ENCODE data around the gene SLC50A1.

The SLC50A1 gene

DNA sequence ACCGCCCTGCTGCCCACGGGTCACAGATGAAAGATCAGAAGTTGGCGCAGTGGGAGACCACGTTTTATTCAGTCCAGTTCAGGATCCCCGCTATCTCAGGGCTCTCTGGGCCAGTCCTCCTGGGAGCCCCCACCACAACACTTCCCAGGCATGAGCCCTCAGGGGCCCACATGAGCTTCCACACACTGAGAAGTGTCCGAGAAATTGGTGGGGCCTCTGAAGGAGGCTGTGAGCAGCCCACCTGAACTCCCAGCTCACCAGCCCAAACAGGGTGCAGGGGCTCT is 50.1 kb downstream of the SLC50A1 start:
- no peak for DNase-seq

DNA sequence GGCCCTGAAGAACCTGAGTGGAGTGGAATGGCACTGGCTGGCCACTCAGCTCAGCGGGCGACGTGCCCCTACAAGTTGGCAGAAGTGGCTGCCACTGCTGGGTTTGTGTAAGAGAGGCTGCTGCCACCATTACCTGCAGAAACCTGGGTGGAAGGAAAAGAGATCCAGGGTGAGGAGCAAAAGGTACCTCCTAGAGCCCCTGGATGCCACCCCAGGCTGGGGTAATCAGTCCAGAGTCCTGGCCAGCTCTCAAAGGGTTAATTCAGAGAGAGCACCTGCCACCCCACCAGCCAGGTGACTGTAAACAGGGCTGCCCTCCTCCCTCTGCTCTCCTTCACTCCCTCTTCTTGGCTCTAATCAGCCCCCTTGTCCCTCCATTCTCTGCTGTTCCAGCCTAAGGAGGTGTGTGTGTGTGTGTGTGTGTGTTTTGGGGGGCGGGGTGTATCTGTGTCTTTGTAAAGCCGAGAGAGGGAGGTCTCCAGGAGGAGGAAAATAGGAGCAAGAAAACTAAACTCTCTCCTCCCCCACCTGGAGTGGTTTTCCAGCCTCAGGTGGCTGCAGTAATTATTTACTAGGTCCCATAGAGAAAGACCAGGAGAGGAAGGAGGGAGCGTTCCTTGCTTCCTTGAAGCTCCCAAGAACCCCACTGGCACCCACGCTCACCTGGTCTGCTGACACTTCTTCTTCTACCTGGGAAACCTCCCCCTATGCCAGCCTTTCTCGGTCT is 50.6 kb downstream of the SLC50A1 start:
- DNase-seq = peak; percentile 57

DNA sequence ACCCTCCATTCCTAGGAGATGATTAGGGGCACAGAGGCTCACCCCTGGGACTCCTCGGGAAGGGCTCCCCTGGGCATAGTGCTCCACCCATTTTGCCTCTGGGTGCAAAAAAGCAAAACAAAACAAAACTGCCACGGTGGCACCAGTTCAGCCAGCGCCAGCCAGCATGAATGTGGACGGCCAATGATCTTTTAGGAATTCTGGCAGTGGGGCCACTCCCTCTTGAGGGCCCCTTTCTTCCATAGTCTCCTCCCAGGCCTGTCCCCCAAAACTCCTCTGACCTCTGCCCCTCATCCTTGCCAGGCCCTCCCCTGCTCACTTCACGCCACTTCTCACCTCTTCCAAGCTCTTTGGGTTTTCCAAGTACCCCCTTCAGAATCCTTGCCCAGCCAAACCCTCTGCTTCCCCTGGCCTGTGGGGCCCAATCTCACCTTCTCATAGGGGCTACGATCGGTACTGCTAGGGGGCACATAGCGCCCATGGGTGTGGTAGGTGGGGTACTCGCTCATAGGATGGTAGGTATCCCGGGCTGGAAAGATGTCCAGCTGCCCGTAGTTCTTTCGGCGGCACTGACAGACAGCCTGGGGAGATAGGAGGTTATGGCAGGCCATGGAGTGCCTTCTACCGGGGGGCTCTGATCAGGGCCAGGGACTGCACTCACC is 51.3 kb downstream of the SLC50A1 start:
- no peak for DNase-seq

DNA sequence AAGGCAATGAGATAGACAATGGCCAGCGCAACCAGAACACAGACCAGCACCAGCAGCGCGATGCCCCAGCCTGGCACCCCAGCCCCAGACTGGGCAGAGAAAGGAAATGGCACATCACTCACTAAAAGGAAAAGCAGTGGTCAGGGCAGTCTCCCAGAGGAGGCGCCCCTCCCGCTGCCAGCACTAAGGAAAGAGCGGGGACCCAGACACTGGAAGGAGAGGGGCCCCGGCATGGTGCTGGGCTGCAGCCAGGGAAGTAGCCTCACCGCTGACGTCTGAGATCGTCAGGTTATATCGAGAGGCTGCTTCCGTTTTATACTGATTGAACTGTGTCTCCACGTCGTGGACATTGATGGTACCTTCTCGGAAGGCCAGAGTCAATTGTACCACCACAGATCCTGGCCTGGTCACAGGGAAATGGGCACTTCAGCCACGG is 51.8 kb downstream of the SLC50A1 start:
- DNase-seq = no peak

DNA sequence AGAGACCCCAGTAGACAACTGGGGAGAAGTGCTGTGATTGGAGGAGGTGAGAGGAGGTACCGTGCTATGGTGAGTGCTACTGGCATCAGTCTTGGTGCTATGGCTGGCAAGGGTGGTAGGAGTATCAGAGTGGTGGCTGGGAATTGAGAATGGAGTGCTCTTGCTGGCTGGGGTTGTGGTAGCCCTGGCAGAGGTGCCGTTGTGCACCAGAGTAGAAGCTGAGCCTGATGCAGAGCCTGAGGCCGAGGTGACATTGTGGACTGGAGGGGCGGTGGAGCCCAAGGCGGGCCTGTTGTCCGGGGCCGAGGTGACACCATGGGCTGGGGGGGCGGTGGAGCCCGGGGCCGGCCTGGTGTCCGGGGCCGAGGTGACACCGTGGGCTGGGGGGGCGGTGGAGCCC is 52.6 kb downstream of the SLC50A1 start:
- DNase-seq = no peak
